Aorta (tissue), 5 donors: ENCODE measurements around the gene CCDC9. TPM values are rescaled to one million over a fixed set of nuclear protein-coding genes. Genes with fewer than 3 reads are reported as not detected.
"Not testable (repeated sequence)": the region's sequence is repeated elsewhere in the genome, so short reads cannot be mapped to it uniquely, and the experiment has no call there.

Source experiments
- ATAC-seq: fragments of 200-7000 bp; cut with Tn5 transposase; one replicate; pipeline ENCODE4 v1.9.1; 2022; ENCODE audit warnings: moderate library complexity; ENCODE audit not compliant: low FRiP score
- DNase-seq, 2 donors: peaks; one replicate each; pipeline ENCODE4 v3.0.0-alpha.2; 2020
- H3K27ac ChIP-seq, 2 donors: one replicate each; pipeline ENCODE4 v1.5.1; 2013; ENCODE audit warnings: low read length in 2 of 2, mild to moderate bottlenecking in 2 of 2, moderate library complexity in 2 of 2, control low read depth in 1 of 2, inconsistent platforms in 1 of 2, low read depth in 1 of 2
- H3K27me3 ChIP-seq, 2 donors: one replicate each; pipeline ENCODE4 v1.6.1; 2013; ENCODE audit warnings: control low read depth in 1 of 2, low read length in 1 of 2, mild to moderate bottlenecking in 1 of 2, moderate library complexity in 1 of 2; ENCODE audit not compliant: insufficient read depth in 2 of 2, control insufficient read depth in 1 of 2
- H3K36me3 ChIP-seq, 2 donors: one replicate each; pipeline ENCODE4 v1.6.1; 2013; ENCODE audit warnings: control low read depth in 1 of 2, low read length in 1 of 2, mild to moderate bottlenecking in 1 of 2; ENCODE audit not compliant: insufficient read depth in 2 of 2, control insufficient read depth in 1 of 2
- H3K4me1 ChIP-seq, 2 donors: one replicate each; pipeline ENCODE4 v1.6.1; 2013; ENCODE audit warnings: low read length in 2 of 2, control low read depth in 1 of 2, mild to moderate bottlenecking in 1 of 2, moderate library complexity in 1 of 2; ENCODE audit not compliant: insufficient read depth in 2 of 2, control insufficient read depth in 1 of 2
- H3K4me3 ChIP-seq, 2 donors: one replicate each; pipeline ENCODE4 v1.5.1; 2013; ENCODE audit warnings: low read length in 2 of 2, control low read depth in 1 of 2, mild to moderate bottlenecking in 1 of 2
- H3K9me3 ChIP-seq: one replicate; pipeline ENCODE4 v1.6.1; 2013; ENCODE audit warnings: mild to moderate bottlenecking, low read length; ENCODE audit not compliant: control insufficient read depth
- whole genome bisulfite sequencing, 2 donors: extraction: QIAGEN DNeasy Blood & Tissue Kit; methylation state at CpG; one replicate each; pipeline ENCODE4 v1.1.7; 2013; 5-methylcytosine and 5-hydroxymethylcytosine counted together
- intact Hi-C, 2 donors: fragments of 100-400 bp; cut with DNase I; formaldehyde crosslinking; loops; one replicate each; pipeline versions ENCODE4 v1.14.2 to v1.15.0; 2022
- polyA plus RNA-seq, 2 donors: library from polyadenylated mRNA; stranded (reverse); fragments of 200-250 nt; gene quantifications; one replicate each; pipeline ENCODE4 v1.2.3, GENCODE V29; 2013
- total RNA-seq, 2 donors: library from RNA; stranded (reverse); fragmentation: NEBNext Ultra II Directional; extraction: Animal tissue kit (Norgen Biotek cat#: 25700); gene quantifications; one replicate each; pipeline ENCODE4 v1.2.1, GENCODE V29; 2021
- donor health status: healthy with polysubstance abuse.
- donor health status: Bipolar disorder and iron deficiency.
- donor health status: DM: no; HTN: no; CAD: no.
- donor health status: DM: no; HTN: no; CAD: no.
- donor health status: DM: yes; HTN: yes; CAD: no.

Gene CCDC9
- total and polyA plus RNA-seq, 4 donors, result 20.7 to 43.8 (median 39.6) TPM

DNA sequence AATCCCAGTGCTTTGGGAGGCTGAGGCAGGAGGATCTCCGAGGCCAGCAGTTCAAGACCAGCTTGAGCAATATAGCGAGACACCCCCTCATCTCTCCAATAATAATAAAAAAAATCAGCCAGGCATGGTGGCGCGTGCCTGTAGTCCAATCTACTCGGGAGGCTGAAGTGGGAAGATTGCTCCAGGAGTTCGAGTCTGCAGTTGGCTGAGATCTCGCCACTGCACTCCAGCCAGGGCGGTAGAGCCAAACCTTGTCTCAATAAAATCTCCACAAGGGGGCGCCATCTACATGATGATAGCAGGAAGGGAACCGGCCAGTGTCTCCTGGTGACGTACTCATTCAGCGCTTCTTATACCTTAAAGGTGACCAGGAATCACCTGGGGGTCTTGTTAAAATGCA, 39.7 kb downstream of the CCDC9 start:
- Histone ChIP-seq H3K27me3 (no peaks in the 10 kb centered on the region), H3K4me3 (no peak overlapping the region), H3K4me1 (no peaks in the 10 kb centered on the region), H3K9me3 (no peaks in the 10 kb centered on the region), H3K36me3 (no peaks in the 10 kb centered on the region), H3K27ac (no peak overlapping the region)
- intact Hi-C loops, result loop anchor here (2.0 to 10.0 kb wide), 4 partner anchors 49 to 129 kb away; partner anchors contain the start of gene DHX34 (in 1 of the 2)
- 36 to 40% methylated on average over 12 of the region's 12 CpGs for WGBS, 2 donors
- DNase-seq, result peak in 1 of 2 donors; percentile 79
- peak; percentile 81 for ATAC-seq

DNA sequence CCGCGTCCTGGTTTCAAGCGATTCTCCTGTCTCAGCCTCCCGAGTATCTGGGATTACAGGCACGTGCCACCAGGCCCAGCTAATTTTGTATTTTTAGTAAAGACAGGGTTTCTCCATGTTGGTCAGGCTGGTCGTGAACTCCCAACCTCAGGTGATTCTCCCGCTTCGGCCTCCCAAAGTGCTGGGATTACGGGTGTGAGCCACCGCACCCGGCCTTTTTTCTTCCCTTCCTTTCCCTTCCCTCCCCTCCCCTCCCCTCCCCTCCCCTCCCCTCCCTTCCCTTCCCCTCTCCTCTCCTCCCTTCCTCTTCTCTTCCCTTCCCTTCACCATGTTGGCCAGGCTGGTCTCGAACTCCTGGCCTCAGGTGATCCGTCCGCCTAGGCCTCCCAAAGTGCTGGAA, 44.5 kb downstream of the CCDC9 start:
- H3K4me3 ChIP-seq, H3K27ac ChIP-seq, ATAC-seq, H3K9me3 ChIP-seq, intact Hi-C loops, DNase-seq, H3K36me3 ChIP-seq, H3K27me3 ChIP-seq, H3K4me1 ChIP-seq: not testable (repeated sequence)
- WGBS, 2 donors, result 90 to 96% methylated on average over 14 of the region's 14 CpGs

DNA sequence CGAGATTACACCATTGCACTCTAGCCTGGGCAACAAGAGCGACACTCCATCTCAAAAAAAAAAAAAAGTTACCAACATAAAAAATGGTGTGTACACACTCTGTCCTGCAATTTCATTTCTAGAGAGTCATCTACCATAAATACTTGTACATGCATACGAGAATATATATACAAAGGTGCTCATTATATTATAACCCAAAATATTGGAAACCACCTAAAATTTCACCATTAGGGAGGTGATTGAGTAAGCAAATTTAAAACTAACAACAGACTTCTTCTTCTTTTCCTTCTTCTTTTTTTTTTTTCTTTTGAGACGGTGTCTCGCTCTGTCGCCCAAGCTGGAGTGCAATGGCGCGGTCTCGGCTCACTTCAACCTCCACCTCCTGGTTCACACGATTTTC, 45.9 kb downstream of the CCDC9 start:
- Histone ChIP-seq H3K36me3 (no peaks in the 10 kb centered on the region), H3K27me3 (no peaks in the 10 kb centered on the region), H3K4me1 (no peaks in the 10 kb centered on the region), H3K4me3 (no peak overlapping the region), H3K9me3 (no peaks in the 10 kb centered on the region), H3K27ac (no peak overlapping the region)
- WGBS, 2 donors, result 95 to 98% methylated on average over 10 of the region's 10 CpGs
- ATAC-seq, result no peak
- intact Hi-C loops, result no loop called here
- DNase-seq, result no peak

DNA sequence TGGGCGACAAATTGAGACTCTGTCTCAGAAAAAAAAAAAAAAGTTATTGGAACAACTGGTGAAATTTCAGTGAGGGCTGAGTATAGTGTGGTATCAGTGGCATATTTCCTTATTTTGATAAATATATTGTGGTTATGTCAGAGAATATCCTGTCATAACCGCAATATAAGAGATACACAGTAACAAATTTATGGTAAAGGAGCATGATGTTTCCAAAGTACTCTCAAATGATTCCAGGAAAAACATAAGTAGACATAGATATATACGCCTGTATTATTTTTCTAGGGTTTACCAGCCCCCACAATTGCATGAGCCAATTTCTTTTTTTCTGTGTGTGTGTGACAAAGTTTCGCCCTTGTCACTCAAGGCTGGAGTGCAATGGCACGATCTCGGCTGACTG, 47.6 kb downstream of the CCDC9 start:
- intact Hi-C loops, result no loop called here
- ATAC-seq (no peak), DNase-seq (no peak)
- Histone ChIP-seq H3K27ac (no peak overlapping the region), H3K4me1 (peaks cover 0 to under 1% of the 10 kb centered on the region in 2 donors), H3K4me3 (no peak overlapping the region), H3K9me3 (no peaks in the 10 kb centered on the region), H3K27me3 (no peaks in the 10 kb centered on the region), H3K36me3 (no peaks in the 10 kb centered on the region)
- 30 to 42% methylated on average over 6 of the region's 6 CpGs for WGBS, 2 donors

DNA sequence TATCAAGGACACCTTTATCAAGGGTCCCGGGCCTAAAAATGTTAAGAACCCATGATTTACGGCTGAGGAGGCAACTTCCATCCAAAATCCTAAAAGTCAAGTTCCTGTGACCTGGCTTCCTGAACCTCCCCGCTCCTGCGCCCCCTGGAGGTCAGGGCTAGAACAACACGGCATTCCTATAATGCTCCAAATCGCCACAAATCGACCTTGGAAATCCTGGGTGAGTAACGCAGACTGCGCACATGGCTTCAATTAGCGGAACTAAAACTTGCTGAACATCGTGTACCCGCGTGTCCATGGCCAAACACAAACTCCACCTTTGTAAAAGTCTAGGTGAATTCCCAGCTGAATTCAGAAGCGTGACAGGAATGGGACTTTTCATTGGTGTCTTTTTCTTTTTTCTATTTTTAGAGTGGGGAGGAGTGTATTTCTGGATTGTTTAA, 49.0 kb downstream of the CCDC9 start:
- Histone ChIP-seq H3K27me3 (no peaks in the 10 kb centered on the region), H3K27ac (no peak overlapping the region), H3K4me1 (peaks cover 0 to 3% of the 10 kb centered on the region in 2 donors), H3K36me3 (no peaks in the 10 kb centered on the region), H3K9me3 (no peaks in the 10 kb centered on the region), H3K4me3 (no peak overlapping the region)
- DNase-seq, result peak; percentile 84 to 92
- intact Hi-C loops, result no loop called here
- 5% methylated on average over 14 of the region's 14 CpGs for WGBS, 2 donors
- ATAC-seq, result peak; percentile 78

DNA sequence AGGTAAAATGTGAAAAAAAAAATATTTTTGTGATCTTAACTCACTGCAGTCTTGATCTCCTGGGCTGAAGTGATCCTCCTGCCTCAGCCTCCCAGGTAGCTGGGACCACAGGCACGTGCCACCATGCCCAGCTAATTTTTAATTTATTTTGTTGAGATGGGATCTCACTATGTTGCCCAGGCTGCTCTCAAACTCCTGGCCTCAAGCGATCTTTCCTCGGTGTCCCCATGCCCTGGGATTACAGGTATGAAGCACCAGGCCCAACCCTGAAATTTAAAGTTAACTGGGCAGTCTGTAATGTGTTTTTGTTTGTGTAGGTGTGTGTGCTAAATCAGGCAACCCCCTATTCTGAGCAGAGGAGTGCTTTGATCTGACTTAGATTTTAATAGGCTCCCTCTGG, 50.0 kb downstream of the CCDC9 start:
- H3K4me1 ChIP-seq, result peaks cover 0 to 3% of the 10 kb centered on the region in 2 donors
- H3K4me3 ChIP-seq, result no peak overlapping the region
- no peak overlapping the region for H3K27ac ChIP-seq
- no peaks in the 10 kb centered on the region for H3K27me3 ChIP-seq
- ATAC-seq (no peak), DNase-seq (no peak)
- intact Hi-C loops, result no loop called here
- no peaks in the 10 kb centered on the region for H3K36me3 ChIP-seq
- 94 to 95% methylated on average over 3 of the region's 3 CpGs for WGBS, 2 donors
- H3K9me3 ChIP-seq, result no peaks in the 10 kb centered on the region

DNA sequence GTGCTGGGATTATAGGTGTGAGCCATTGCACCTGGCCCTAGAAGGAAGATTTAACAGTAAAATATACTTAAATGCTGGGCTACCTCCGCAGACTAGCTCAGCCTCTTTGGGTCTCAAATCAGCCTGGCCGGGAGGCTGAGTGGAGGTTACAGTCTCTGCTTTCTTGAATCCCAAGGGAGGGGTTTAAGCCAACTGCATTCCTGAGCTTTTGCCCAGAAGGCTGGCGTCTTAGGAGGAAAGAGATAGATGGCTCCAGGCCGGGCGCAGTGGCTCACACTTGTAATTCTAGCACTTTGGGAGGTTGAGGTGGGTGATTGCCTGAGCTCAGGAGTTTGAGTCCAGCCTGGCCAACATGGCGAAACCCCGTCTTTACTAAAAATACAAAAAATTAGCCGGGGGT, 52.7 kb downstream of the CCDC9 start:
- ATAC-seq, result no peak
- Histone ChIP-seq H3K27ac (no peak overlapping the region), H3K9me3 (no peaks in the 10 kb centered on the region), H3K4me1 (peaks cover 0 to 3% of the 10 kb centered on the region in 2 donors), H3K36me3 (no peaks in the 10 kb centered on the region), H3K4me3 (no peak overlapping the region), H3K27me3 (no peaks in the 10 kb centered on the region)
- WGBS, 2 donors, result 5 to 9% methylated on average over 8 of the region's 8 CpGs
- peak; percentile 67 to 81 for DNase-seq
- intact Hi-C loops, result no loop called here

DNA sequence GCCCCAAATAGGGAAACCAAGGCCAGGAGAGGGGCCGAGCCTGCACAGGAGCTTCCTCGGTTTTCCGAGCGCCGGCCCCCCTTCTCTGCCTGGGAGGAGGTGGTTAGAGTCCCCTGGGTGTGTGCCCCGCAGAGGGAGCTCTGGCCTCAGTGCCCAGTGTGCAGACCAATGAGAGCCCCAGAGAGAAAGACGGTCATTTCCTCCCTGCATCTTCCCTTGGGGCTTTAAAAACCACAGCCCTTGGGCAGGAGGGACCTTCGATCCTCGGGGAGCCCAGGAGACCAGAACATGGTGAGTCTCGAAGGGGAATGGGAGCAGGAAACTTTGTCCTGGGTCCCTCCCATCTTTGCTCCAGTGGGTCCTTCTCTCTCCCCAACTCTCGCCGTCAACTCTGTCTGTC, 53.3 kb downstream of the CCDC9 start, which contains the start of gene C5AR1:
Gene C5AR1, plus strand, starts transcription at position 254 of the 400 bp plus-strand sequence. Its CDS starts 35 bp downstream, at position 289.
- Histone ChIP-seq H3K27me3 (no peaks in the 10 kb centered on the region), H3K4me1 (peaks cover 0 to 3% of the 10 kb centered on the region in 2 donors), H3K4me3 (no peak within 1 kb of the TSS), H3K36me3 (no peaks in the 10 kb centered on the region), H3K27ac (no peak within 1 kb of the TSS), H3K9me3 (no peaks in the 10 kb centered on the region)
- DNase-seq (peak in 1 of 2 donors; percentile 81), ATAC-seq (no peak)
- 33 to 38% methylated on average over 12 of the region's 12 CpGs for WGBS, 2 donors
- intact Hi-C loops, result loop anchor here in 1 of 2 donors (5.0 kb wide), 1 partner anchor 38 kb away; the partner anchor contains the start of gene DHX34

DNA sequence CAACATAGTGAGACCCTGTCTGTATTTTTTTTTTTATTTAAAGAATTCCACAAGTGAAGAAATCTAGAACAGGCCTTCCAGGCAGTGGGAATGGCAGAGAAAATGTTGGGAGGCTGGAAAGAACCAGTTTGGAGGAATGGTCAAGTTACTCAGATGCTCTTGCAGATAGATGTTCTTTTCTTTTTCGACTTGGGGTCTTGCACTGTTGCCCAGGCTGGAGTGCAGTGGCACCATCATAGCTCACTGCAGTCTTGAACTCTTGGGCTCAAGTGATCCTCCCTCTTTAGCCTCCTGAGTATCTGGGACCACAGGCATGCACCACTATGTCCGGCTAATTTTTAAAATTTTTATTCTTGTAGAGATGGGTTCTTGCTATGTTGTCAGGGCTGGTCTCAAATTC, 54.0 kb downstream of the CCDC9 start:
- Histone ChIP-seq H3K27me3 (no peaks in the 10 kb centered on the region), H3K27ac (no peak overlapping the region), H3K36me3 (no peaks in the 10 kb centered on the region), H3K4me3 (no peak overlapping the region), H3K9me3 (no peaks in the 10 kb centered on the region), H3K4me1 (peaks cover 0 to 3% of the 10 kb centered on the region in 2 donors)
- no peak for DNase-seq
- intact Hi-C loops, result loop anchor here in 1 of 2 donors (5.0 kb wide), 1 partner anchor 37 kb away; the partner anchor contains the start of gene DHX34
- ATAC-seq, result no peak
- WGBS, 2 donors, result 89 to 93% methylated on average over 2 of the region's 2 CpGs
